SK-N-SH treated with all-trans-retinoic acid at 6 μM for 48 hours (cell line): Measurements from ENCODE around the gene TMEM245.

ENCODE experiments used
- ATAC-seq: fragments of 200-7000 bp; cut with Tn5 transposase; 3 replicates; pipeline ENCODE4 v1.9.1; 2020; ENCODE audit warnings: mild to moderate bottlenecking, moderate library complexity
- ARNTL ChIP-seq: fragments of 450-650 bp; formaldehyde crosslinking; IDR thresholded peaks from 2 replicates; pipeline ENCODE4 v1.5.0; 2020; ENCODE audit warnings: low read depth, mild to moderate bottlenecking, moderate library complexity, borderline replicate concordance
- BACH2 ChIP-seq: fragments of 250-450 bp; sonication (Bioruptor Pico); IDR thresholded peaks from 2 replicates; pipeline ENCODE4 v1.9.0; 2021; ENCODE audit warnings: mild to moderate bottlenecking, borderline replicate concordance
- CREB5 ChIP-seq: fragments of 250-450 bp; sonication (Bioruptor Pico); IDR thresholded peaks from 2 replicates; pipeline ENCODE4 v1.5.1; 2020; ENCODE audit warnings: low read depth, mild to moderate bottlenecking, moderate library complexity
- GLIS3 ChIP-seq: fragments of 250-450 bp; sonication (Bioruptor Pico); IDR thresholded peaks from 2 replicates; pipeline ENCODE4 v1.5.0; 2020; ENCODE audit warnings: mild to moderate bottlenecking, moderate library complexity
- ISL1 ChIP-seq: fragments of 250-450 bp; sonication (Bioruptor Pico); IDR thresholded peaks from 2 replicates; pipeline ENCODE4 v2.1.2; 2022; ENCODE audit warnings: mild to moderate bottlenecking, moderate library complexity
- OSR1 ChIP-seq: fragments of 250-450 bp; sonication (Bioruptor Pico); IDR thresholded peaks from 2 replicates; pipeline ENCODE4 v1.8.0; 2022; ENCODE audit warnings: moderate library complexity, mild to moderate bottlenecking, inconsistent platforms
- PATZ1 ChIP-seq: fragments of 250-450 bp; sonication (Bioruptor Pico); IDR thresholded peaks from 2 replicates; pipeline ENCODE4 v1.8.0; 2020; ENCODE audit warnings: mild to moderate bottlenecking, moderate library complexity, borderline replicate concordance
- PPARA ChIP-seq: fragments of 250-450 bp; sonication (Bioruptor Pico); IDR thresholded peaks from 2 replicates; pipeline ENCODE4 v1.5.0; 2020; ENCODE audit warnings: mild to moderate bottlenecking, borderline replicate concordance
- RARB ChIP-seq: fragments of 250-450 bp; sonication (Bioruptor Pico); IDR thresholded peaks from 2 replicates; pipeline ENCODE4 v1.8.0; 2021; ENCODE audit warnings: mild to moderate bottlenecking, moderate library complexity
- SNAI2 ChIP-seq: fragments of 250-450 bp; sonication (Bioruptor Pico); IDR thresholded peaks from 2 replicates; pipeline ENCODE4 v1.5.0; 2020; ENCODE audit warnings: mild to moderate bottlenecking, moderate library complexity
- TCF4 ChIP-seq: fragments of 250-450 bp; sonication (Bioruptor Pico); IDR thresholded peaks from 2 replicates; pipeline ENCODE4 v1.8.0; 2021; ENCODE audit warnings: mild to moderate bottlenecking, moderate library complexity, borderline replicate concordance
- TOX ChIP-seq: fragments of 250-450 bp; sonication (Bioruptor Pico); IDR thresholded peaks from 2 replicates; pipeline ENCODE4 v1.8.0; 2021; ENCODE audit warnings: mild to moderate bottlenecking, moderate library complexity, borderline replicate concordance
- TSHZ2 ChIP-seq: fragments of 250-450 bp; sonication (Bioruptor Pico); IDR thresholded peaks from 2 replicates; pipeline ENCODE4 v1.5.0; 2020; ENCODE audit warnings: mild to moderate bottlenecking, moderate library complexity
- ZC3H10 ChIP-seq: fragments of 250-450 bp; sonication (Bioruptor Pico); IDR thresholded peaks from 2 replicates; pipeline ENCODE4 v1.5.1; 2021; ENCODE audit warnings: mild to moderate bottlenecking, moderate library complexity
- ZFP3 ChIP-seq: fragments of 250-450 bp; sonication (Bioruptor Pico); IDR thresholded peaks from 2 replicates; pipeline ENCODE4 v1.5.0; 2020; ENCODE audit warnings: mild to moderate bottlenecking, moderate library complexity
- ZFP30 ChIP-seq: fragments of 450-650 bp; formaldehyde crosslinking; IDR thresholded peaks from 2 replicates; pipeline ENCODE4 v1.5.0; 2022; ENCODE audit warnings: mild to moderate bottlenecking, moderate library complexity
- ZNF565 ChIP-seq: fragments of 450-650 bp; formaldehyde crosslinking; conservative IDR thresholded peaks from 2 replicates; pipeline ENCODE4 v1.5.0; 2020; ENCODE audit warnings: low read depth, mild to moderate bottlenecking, moderate library complexity
- ZNF70 ChIP-seq: fragments of 450-650 bp; formaldehyde crosslinking; IDR thresholded peaks from 2 replicates; pipeline ENCODE4 v1.5.0; 2020; ENCODE audit warnings: mild to moderate bottlenecking, moderate library complexity
- ZNF8 ChIP-seq: fragments of 450-650 bp; formaldehyde crosslinking; IDR thresholded peaks from 2 replicates; pipeline ENCODE4 v1.5.0; 2020; ENCODE audit warnings: mild to moderate bottlenecking, moderate library complexity
- TF ChIP-seq, protein P1 (sequence below): fragments of 250-450 bp; sonication (Bioruptor Pico); IDR thresholded peaks from 2 replicates; pipeline ENCODE4 v1.5.1; 2021; ENCODE audit warnings: mild to moderate bottlenecking, moderate library complexity

Gene TMEM245

GRCh38 chr9:109043578-109043977 lies 76.2 kb downstream of the TMEM245 start:
- TF ChIP-seq ZNF8 (CRISPR knock-in tag) (no peak), ZC3H10 (no peak), RARB (CRISPR knock-in tag) (no peak), ZFP30 (no peak), PATZ1 (CRISPR knock-in tag) (no peak), ISL1 (no peak), ZFP3 (CRISPR knock-in tag) (no peak), SNAI2 (CRISPR knock-in tag) (no peak), OSR1 (CRISPR knock-in tag) (no peak), PPARA (CRISPR knock-in tag) (no peak), GLIS3 (CRISPR knock-in tag) (no peak), ZNF70 (no peak), ZNF565 (no peak), TOX (CRISPR knock-in tag) (no peak)
- TF ChIP-seq, protein P1, sequence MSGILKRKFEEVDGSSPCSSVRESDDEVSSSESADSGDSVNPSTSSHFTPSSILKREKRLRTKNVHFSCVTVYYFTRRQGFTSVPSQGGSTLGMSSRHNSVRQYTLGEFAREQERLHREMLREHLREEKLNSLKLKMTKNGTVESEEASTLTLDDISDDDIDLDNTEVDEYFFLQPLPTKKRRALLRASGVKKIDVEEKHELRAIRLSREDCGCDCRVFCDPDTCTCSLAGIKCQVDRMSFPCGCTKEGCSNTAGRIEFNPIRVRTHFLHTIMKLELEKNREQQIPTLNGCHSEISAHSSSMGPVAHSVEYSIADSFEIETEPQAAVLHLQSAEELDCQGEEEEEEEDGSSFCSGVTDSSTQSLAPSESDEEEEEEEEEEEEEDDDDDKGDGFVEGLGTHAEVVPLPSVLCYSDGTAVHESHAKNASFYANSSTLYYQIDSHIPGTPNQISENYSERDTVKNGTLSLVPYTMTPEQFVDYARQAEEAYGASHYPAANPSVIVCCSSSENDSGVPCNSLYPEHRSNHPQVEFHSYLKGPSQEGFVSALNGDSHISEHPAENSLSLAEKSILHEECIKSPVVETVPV, result no peak
- no peak for ATAC-seq

DNA sequence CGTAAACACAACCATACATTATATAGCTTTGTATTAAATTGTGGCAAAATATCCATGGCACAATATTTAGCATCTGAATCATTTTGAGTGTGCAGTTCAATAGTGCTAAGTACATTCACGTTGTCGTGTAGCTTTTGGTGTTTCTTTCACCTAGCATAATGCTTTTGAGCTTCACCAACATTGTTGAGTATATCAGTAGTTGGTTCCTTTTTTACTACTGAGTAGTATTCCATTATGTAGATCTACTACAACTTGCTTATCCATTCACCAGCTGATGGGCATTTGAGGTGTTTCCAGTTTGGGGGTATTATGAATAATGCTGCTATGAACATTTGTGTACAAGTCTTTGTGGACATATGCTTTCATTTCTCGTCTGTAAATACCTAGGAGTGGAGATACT lies 79.2 kb downstream of the TMEM245 start:
- ATAC-seq, result no peak
- no peak for TF ChIP-seq GLIS3 (CRISPR knock-in tag)
- TF ChIP-seq, protein P1, result no peak
- no peak for TF ChIP-seq CREB5 (CRISPR knock-in tag)
- no peak for TF ChIP-seq ISL1
- TF ChIP-seq TOX (CRISPR knock-in tag), result no peak
- TF ChIP-seq ZNF8 (CRISPR knock-in tag), result no peak
- no peak for TF ChIP-seq RARB (CRISPR knock-in tag)
- TF ChIP-seq TSHZ2 (CRISPR knock-in tag), result no peak
- TF ChIP-seq ZNF70, result no peak
- TF ChIP-seq BACH2 (CRISPR knock-in tag), result no peak
- TF ChIP-seq ARNTL (CRISPR knock-in tag), result no peak
- no peak for TF ChIP-seq ZFP3 (CRISPR knock-in tag)
- no peak for TF ChIP-seq OSR1 (CRISPR knock-in tag)
- TF ChIP-seq ZC3H10, result no peak
- no peak for TF ChIP-seq PPARA (CRISPR knock-in tag)
- no peak for TF ChIP-seq TCF4 (CRISPR knock-in tag)
- no peak for TF ChIP-seq PATZ1 (CRISPR knock-in tag)
- TF ChIP-seq ZNF565, result no peak
